Activated T-helper 17 cell treated with anti-CD3 and anti-CD28 coated beads, Interleukin-2, amount 50 U/mL, for 72 hours (primary cell): ENCODE results near the gene ACSF3. TPM values are rescaled to one million over a fixed set of nuclear protein-coding genes. Genes with fewer than 3 reads are reported as not detected.

Source experiments
- ATAC-seq: fragments of 150-1000 bp; cut with Tn5 transposase; replicated peaks from 2 replicates; pipeline ENCODE4 v1.10.0; 2021; ENCODE audit warnings: mild to moderate bottlenecking, moderate library complexity
- H3K27ac Mint-ChIP-seq: one replicate; pipeline ENCODE4 v1.8.0; 2022; ENCODE audit warnings: mixed read lengths
- H3K27me3 Mint-ChIP-seq: one replicate; pipeline ENCODE4 v1.8.0; 2022; ENCODE audit warnings: mixed read lengths
- H3K36me3 Mint-ChIP-seq: one replicate; pipeline ENCODE4 v1.8.0; 2022; ENCODE audit warnings: low read depth, mild to moderate bottlenecking, mixed read lengths
- H3K4me1 Mint-ChIP-seq: one replicate; pipeline ENCODE4 v1.8.0; 2022; ENCODE audit warnings: mixed read lengths
- H3K4me3 Mint-ChIP-seq: one replicate; pipeline ENCODE4 v1.8.0; 2022; ENCODE audit warnings: mild to moderate bottlenecking, mixed read lengths
- H3K9me3 Mint-ChIP-seq: one replicate; pipeline ENCODE4 v1.8.0; 2022; ENCODE audit warnings: mixed read lengths
- total RNA-seq, 2 donors: library from RNA; stranded (reverse); gene quantifications; one replicate each; pipeline ENCODE4 v1.2.3, GENCODE V29; 2022

ACSF3 gene
- total RNA-seq, 2 donors from 2014 or later, result 35.4 to 47.9 TPM

DNA sequence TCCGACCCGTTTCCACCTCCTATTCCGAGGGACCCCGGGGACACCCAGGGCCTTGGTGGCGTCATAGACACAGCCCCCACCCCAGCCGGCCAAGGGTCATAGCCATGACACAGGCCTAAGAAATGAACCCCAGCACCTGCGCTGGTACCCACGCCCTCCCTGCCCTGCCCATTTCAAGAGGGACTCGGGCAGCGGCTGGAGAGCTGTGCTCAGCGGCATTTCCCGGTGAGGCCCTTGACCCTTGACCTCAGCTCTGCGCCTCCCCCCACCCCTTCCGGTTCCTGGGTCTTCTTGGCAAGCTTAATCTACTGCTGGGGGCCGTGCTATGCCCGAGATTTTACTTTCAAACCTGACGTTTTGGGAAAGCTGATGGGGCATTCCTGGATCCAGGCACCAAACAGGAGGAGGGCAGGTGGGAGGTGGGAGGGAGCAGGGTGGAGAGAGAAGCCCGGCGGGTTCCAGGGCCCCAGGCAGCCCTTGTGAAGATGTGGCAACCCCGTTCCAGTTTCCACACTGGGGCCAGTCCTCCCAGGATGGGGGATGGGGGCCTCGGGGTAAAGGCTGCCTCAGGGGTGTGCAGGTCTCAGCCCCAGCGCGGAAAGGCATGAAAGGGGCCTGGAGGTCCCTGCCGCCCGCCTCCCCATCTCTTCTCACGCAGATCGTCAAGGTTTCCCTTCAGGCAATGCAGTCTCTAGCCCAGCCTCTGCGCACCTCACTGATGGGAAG is 106.6 kb downstream of the ACSF3 start, which contains the start of gene SLC22A31:
Gene SLC22A31 (minus strand): TSS at position 414 of the 726 bp plus-strand sequence. CDS start 36 bp downstream, at position 378.
- no peaks in the 10 kb centered on the region for H3K9me3 Mint-ChIP-seq
- H3K27ac Mint-ChIP-seq, result no peak within 1 kb of the TSS
- H3K36me3 Mint-ChIP-seq, result peaks cover 6% of the 10 kb centered on the region
- peaks cover 15% of the 10 kb centered on the region for H3K27me3 Mint-ChIP-seq
- no peak for ATAC-seq
- H3K4me1 Mint-ChIP-seq, result no peaks in the 10 kb centered on the region
- peak within 1 kb of the TSS; percentile 17 for H3K4me3 Mint-ChIP-seq

DNA sequence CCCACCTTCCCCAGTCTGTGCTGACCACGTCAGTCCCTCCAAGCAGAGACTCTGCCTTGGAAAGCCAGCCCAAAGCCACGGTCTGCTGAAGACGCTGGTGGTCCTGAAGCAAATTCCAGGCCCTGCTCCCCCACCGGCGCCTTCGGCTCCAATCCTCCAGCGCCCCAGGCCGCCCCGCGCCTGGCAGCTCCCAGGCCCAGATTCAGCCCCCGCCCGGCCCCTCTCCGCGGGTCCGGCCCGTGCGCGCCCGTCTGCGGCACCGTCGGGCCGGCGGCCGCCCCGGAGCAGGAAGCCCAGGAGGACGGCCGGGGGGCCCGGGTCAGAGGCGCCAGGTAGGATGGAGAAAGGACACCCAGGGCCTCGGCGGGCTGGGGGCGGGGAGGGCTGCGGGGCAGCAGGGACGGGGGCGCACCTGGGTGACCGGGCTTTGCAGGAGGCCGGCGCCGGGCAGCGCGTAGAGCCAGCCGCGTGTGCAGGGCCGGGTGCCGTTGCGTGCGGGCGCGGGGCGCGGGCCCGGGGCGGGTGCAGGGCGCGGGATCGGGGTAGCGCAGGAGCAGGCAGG is 107.3 kb downstream of the ACSF3 start:
- ATAC-seq, result peak; percentile 7
- Mint-ChIP-seq H3K9me3 (no peaks in the 10 kb centered on the region), H3K36me3 (peaks cover 6% of the 10 kb centered on the region), H3K27me3 (peaks cover 15% of the 10 kb centered on the region), H3K27ac (no peak overlapping the region), H3K4me1 (no peaks in the 10 kb centered on the region), H3K4me3 (peak overlapping the region; percentile 17)

DNA sequence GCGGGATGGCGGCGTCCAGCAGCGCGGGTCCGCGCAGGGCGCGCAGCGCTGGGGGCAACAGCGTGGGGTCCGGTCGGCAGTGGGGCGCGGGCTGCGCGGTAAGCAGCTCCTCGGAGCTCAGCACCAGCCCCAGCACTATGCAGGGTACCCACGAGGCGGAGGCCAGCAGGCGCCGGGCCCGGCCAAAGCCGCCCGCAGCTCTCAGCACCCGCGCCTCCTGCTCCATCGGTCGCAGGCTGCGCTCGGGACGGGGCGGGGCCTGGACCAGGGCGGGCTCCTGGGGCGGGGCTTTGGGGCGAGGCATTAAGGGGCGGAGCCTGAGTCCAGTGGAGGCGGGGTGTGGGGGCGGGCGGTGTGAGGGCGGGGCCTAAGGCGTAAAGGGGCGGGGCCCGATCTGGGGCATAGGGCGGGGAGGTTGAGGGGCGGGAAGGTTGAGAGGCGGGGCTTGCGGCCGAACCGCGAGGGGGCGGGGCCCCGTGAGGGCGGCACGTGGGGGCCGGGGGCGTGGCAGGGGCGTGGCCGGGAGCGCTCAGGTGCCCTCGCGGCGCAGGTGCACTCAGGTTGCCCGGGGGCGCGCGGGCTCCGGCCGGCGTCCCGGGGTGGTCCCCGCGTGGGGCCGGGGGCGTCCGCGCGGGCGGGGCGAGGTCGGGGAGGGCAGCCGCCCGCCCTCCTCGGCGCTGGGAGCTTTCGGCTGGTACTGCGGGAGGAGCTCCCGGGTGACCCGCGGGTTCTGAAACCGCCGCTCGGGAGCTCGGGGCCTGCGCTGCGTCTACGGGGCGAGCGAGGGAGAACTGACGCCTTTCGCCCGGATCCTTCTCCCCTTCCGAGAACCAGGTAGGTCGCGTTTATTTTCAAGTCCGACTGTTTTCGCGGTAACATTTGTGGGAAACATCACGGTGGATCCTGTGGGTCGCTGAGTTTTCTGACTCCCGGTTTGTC is 108.1 kb downstream of the ACSF3 start:
- Mint-ChIP-seq H3K4me3 (peak overlapping the region; percentile 50), H3K27me3 (peaks cover 15% of the 10 kb centered on the region), H3K4me1 (no peaks in the 10 kb centered on the region), H3K9me3 (no peaks in the 10 kb centered on the region), H3K36me3 (peaks cover 6% of the 10 kb centered on the region), H3K27ac (no peak overlapping the region)
- peak; percentile 82 for ATAC-seq

- no peak overlapping the region for H3K27ac Mint-ChIP-seq
Measured at GRCh38 chr16:89202422-89203215, 109.0 kb downstream of the ACSF3 start.

More at GRCh38 chr16:89202422-89203215, 109.0 kb downstream of the ACSF3 start:
- Mint-ChIP-seq H3K9me3 (no peaks in the 10 kb centered on the region), H3K36me3 (peaks cover 6% of the 10 kb centered on the region), H3K4me1 (no peaks in the 10 kb centered on the region), H3K27me3 (peaks cover 15% of the 10 kb centered on the region), H3K4me3 (peak overlapping the region; percentile 50)
- no peak for ATAC-seq

Other genes with a start within 250 kb of the ACSF3 start
- 10 to 100 TPM; 37.6 to 73.0 TPM for gene GALNS, start 236.9 kb upstream of the ACSF3 start, total RNA-seq
- gene TRAPPC2L, start 236.7 kb upstream of the ACSF3 start, total RNA-seq, result 10 to 100 TPM; 51.1 to 73.9 TPM
- not detected for gene PABPN1L, start 227.2 kb upstream of the ACSF3 start, total RNA-seq
- gene CBFA2T3, start 116.6 kb upstream of the ACSF3 start, total RNA-seq, result under 1 TPM in 1 of 2 donors, not detected in 1; 0.19 TPM
- under 1 TPM; 0.15 to 0.37 TPM for gene CDH15, start 77.9 kb downstream of the ACSF3 start, total RNA-seq
- under 1 TPM; 0.34 to 0.65 TPM for gene SLC22A31, start 106.7 kb downstream of the ACSF3 start, total RNA-seq
- gene ZNF778, start 123.9 kb downstream of the ACSF3 start, total RNA-seq, result 1 to 10 TPM; 5.5 to 8.7 TPM